Heart left ventricle (tissue), 13 donors: Measurements from ENCODE around the gene PEX10.

Experiments used
- CTCF ChIP-seq, 12 donors: fragments of 200-600 bp; sonication (generic) in 4 of 12; IDR thresholded peaks; one replicate each; pipeline versions ENCODE4 v1.5.0 to v1.8.0; 2018 to 2022; ENCODE audit warnings: antibody characterized with exemption in 12 of 12, mild to moderate bottlenecking in 5 of 12
- POLR2A ChIP-seq, 2 donors: fragments of 450-650 bp; IDR thresholded peaks; one replicate each; pipeline ENCODE4 v1.6.1; 2017; ENCODE audit warnings: antibody characterized with exemption in 2 of 2, mild to moderate bottlenecking in 2 of 2, moderate library complexity in 2 of 2
- donor health status: ischemic (EF 13 %, LVEDD 7.1; RV severe dilation, severe dysfunction).
- donor health status: DM: no; HTN: yes; CAD: no.
- donor health status: DM: no; HTN: no; CAD: no.
- donor health status: ischemic (EF 25% LVEDD 6.9; RV normal size, moderate dysfunction).
- donor health status: ischemic (EF 25% LVEDD 5.7; RV mildly dilated, moderate dysfunction).
- donor health status: ischemic (EF 35%, LVEDD 5.7; RV mildly dilated, moderate dysfunction).
- donor health status: nonischemic (EF 11% LVEDD 7.7; RV severe dilation, severe dysfunction).
- donor health status: DM: yes; HTN: yes; CAD: no.
- donor health status: PGD.
- donor health status: ischemic (EF 29% LVEDD 5.4; RV normal size, mild dysfunction).
- donor health status: nonischemic (EF 23%, LVEDD 6.1; RV moderate dilation, normal function).

- TF ChIP-seq CTCF (IDR thresholded peaks at IDR 0.05) (no peak), POLR2A (IDR thresholded peaks at IDR 0.05) (no peak)
These were observed 3.5 kb downstream of the PEX10 start for GRCh38 chr1:2408859-2409276.
